Measurements from ENCODE around the gene CAPS.

DNA sequence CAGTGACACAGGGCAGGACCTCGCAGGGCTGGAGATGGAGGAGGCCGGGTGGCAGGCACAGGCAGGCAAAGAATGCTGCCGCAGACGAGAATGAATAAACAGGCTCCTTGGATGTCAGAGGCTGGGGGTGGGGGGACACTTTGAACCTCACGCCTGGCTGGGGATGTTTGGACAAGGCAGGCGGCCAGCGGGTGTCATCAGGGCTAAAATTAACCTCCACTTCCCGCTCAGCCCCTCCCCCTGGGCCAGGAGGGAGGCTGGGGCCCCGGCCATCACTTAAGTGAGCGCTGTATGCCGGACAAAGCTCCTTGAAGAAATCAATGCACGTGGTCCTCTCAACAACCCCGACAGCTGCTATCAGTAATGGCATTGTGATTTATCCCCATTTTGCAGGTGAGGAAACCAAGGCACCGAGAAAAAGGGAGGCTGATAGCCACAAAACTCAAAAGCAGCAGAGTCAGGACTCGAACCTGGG lies 33.4 kb upstream of the CAPS start:
- TF ChIP-seq, protein P1, sequence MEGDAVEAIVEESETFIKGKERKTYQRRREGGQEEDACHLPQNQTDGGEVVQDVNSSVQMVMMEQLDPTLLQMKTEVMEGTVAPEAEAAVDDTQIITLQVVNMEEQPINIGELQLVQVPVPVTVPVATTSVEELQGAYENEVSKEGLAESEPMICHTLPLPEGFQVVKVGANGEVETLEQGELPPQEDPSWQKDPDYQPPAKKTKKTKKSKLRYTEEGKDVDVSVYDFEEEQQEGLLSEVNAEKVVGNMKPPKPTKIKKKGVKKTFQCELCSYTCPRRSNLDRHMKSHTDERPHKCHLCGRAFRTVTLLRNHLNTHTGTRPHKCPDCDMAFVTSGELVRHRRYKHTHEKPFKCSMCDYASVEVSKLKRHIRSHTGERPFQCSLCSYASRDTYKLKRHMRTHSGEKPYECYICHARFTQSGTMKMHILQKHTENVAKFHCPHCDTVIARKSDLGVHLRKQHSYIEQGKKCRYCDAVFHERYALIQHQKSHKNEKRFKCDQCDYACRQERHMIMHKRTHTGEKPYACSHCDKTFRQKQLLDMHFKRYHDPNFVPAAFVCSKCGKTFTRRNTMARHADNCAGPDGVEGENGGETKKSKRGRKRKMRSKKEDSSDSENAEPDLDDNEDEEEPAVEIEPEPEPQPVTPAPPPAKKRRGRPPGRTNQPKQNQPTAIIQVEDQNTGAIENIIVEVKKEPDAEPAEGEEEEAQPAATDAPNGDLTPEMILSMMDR (optimal IDR thresholded peaks at IDR 0.05 in 1 of 3, IDR thresholded peaks at IDR 0.05 in 1 of 3, conservative IDR thresholded peaks at IDR 0.05 in 1 of 3; ENCODE audit: extremely low read depth in 1 of 3, insufficient read depth in 2 of 3, low read length in 3 of 3), result no peak
- TF ChIP-seq EZH2 (IDR thresholded peaks at IDR 0.05; ENCODE audit: low read length), result no peak

Measured in keratinocyte (primary cell).